Measurements from ENCODE around the gene HS2ST1. TPM values are rescaled to one million over a fixed set of nuclear protein-coding genes. Genes with fewer than 3 reads are reported as not detected.

HS2ST1 gene
- total RNA-seq, 1 experiment from 2014 or later: 57.2 TPM

DNA sequence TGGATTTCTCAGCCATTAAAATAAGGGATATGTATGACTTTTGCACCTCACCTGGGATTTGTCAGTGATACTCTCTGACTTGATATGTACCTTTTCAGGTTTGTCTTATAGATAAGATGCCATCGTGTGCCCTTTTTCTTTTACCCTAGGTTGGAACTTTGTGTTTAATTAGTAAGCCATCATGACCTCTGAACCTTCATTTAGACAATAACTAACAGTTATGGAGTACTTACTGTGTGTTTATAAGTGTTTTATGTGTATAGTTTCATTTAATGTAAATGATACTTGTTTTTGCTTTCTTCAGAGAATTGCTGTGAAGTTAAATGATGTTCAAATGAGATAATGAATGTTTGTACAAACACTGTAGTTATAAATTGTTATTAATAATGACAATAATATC, 14.4 kb downstream of the HS2ST1 start:
- ChIA-PET POLR2A (no interaction called here), CTCF (no interaction called here)
- H3K4me3 Mint-ChIP-seq (ENCODE audit: unreplicated experiment): no peak overlapping the region
- no peaks in the 10 kb centered on the region for H3K36me3 ChIP-seq (ENCODE audit: control insufficient read depth, insufficient read depth, low read length)
- H3K4me1 ChIP-seq: peaks cover 24% of the 10 kb centered on the region
- peaks cover 9% of the 10 kb centered on the region for H3K9me3 Mint-ChIP-seq (ENCODE audit: unreplicated experiment)
- no peak for DNase-seq
- TF ChIP-seq, protein P1, sequence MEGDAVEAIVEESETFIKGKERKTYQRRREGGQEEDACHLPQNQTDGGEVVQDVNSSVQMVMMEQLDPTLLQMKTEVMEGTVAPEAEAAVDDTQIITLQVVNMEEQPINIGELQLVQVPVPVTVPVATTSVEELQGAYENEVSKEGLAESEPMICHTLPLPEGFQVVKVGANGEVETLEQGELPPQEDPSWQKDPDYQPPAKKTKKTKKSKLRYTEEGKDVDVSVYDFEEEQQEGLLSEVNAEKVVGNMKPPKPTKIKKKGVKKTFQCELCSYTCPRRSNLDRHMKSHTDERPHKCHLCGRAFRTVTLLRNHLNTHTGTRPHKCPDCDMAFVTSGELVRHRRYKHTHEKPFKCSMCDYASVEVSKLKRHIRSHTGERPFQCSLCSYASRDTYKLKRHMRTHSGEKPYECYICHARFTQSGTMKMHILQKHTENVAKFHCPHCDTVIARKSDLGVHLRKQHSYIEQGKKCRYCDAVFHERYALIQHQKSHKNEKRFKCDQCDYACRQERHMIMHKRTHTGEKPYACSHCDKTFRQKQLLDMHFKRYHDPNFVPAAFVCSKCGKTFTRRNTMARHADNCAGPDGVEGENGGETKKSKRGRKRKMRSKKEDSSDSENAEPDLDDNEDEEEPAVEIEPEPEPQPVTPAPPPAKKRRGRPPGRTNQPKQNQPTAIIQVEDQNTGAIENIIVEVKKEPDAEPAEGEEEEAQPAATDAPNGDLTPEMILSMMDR (IDR thresholded peaks at IDR 0.05; ENCODE audit: insufficient read depth in 1 of 2, low read depth in 1 of 2, low read length in 1 of 2, severe bottlenecking in 1 of 2, unreplicated experiment in 1 of 2): no peak
- H3K27me3 Mint-ChIP-seq (ENCODE audit: insufficient read depth, unreplicated experiment): no peaks in the 10 kb centered on the region
- intact Hi-C loops (cut with micrococcal nuclease; ENCODE audit: unreplicated experiment): no loop called here
- peaks cover 9% of the 10 kb centered on the region for H3K9me3 ChIP-seq
- BruUV-seq (replicated peaks): no TSS peak
- peaks cover 34% of the 10 kb centered on the region for H3K4me1 Mint-ChIP-seq (ENCODE audit: low read depth, unreplicated experiment)
- no peak overlapping the region for H3K27ac Mint-ChIP-seq (ENCODE audit: unreplicated experiment)
- no peaks in the 10 kb centered on the region for H3K27me3 ChIP-seq (replicated peaks; ENCODE audit: control insufficient read depth, insufficient read depth, low read length)
- no peak overlapping the region for H3K4me3 ChIP-seq (ENCODE audit: low read depth, low read length)
- peaks cover 17% of the 10 kb centered on the region for H3K36me3 Mint-ChIP-seq (ENCODE audit: insufficient read depth, unreplicated experiment)

DNA sequence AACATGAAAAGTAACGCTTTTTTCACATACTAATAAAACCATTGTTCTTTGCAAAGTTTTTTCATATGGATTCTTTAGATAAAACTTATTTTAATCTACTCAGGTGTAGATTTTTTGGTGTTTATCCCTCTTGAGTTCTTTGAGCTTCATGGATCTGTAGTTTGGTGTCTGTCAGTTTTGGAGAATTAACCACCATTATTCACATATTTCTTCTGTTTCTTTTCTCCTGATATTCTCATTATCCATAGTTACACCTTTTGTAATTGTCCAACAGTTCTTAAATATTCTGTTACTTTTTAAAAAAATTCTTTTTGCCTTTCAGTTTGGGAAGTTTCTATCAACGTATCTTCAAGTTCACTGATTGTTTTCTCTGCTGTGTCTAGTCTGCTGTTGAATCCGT, 18.6 kb downstream of the HS2ST1 start:
- H3K27me3 ChIP-seq (replicated peaks; ENCODE audit: control insufficient read depth, insufficient read depth, low read length): no peaks in the 10 kb centered on the region
- TF ChIP-seq, protein P1 (IDR thresholded peaks at IDR 0.05; ENCODE audit: insufficient read depth in 1 of 2, low read depth in 1 of 2, low read length in 1 of 2, severe bottlenecking in 1 of 2, unreplicated experiment in 1 of 2): no peak
- BruUV-seq (replicated peaks): no TSS peak

DNA sequence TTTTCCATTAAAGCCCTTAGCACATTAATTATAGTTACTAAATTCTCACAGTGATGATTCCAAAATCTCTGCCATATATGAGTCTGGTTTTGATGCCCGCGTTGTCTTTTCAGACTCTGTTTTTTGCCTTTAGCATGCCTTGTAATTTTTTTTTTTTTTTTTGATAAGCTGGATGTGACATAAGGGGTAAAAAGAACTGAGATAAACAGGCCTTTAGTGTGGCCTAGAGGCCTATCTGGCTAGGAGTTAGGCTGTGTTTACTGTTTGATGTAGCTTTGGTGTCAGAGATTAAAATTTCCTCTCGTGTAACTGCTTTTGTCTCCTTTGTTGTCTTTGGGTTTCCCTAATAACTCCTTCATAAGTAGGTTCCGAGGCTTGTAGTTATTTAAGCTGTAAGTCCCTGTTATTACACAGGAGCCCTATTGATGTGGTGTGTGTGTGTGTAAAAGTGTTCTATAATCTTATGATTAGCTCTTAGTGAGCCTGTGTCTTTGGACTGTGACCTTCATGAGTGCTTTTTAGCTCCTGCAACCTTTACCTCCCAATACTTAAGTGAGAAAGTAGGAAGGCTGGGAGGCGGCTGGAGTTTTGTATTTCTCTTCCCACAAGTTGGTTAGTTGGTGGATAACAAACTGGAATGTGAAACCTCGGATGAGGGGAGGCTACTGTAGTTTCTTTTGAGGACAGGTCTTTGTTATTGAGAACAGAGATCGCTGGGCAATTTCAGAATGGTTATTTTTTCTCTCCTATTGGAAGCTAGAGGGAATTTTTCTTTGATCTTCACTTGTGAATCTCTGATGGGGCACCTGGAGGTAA, 19.3 kb downstream of the HS2ST1 start:
- peak overlapping the region; percentile 59 for H3K4me3 Mint-ChIP-seq (ENCODE audit: unreplicated experiment)
- no peaks in the 10 kb centered on the region for H3K27me3 ChIP-seq (replicated peaks; ENCODE audit: control insufficient read depth, insufficient read depth, low read length)
- peaks cover 22% of the 10 kb centered on the region for H3K4me1 ChIP-seq
- CTCF ChIA-PET: interaction anchor here (0.6 to 1.1 kb wide), 4 partner anchors 20 to 153 kb away, joined by 3 to 6 read pairs (median 4); partner anchors contain the start of genes HS2ST1 and SELENOF
- peaks cover 22% of the 10 kb centered on the region for H3K4me1 Mint-ChIP-seq (ENCODE audit: low read depth, unreplicated experiment)
- no TSS peak for BruUV-seq (replicated peaks)
- H3K27ac Mint-ChIP-seq (ENCODE audit: unreplicated experiment): peak overlapping the region; percentile 88
- DNase-seq: peak in 1 of 2 experiments; percentile 14
- TF ChIP-seq, protein P1 (IDR thresholded peaks at IDR 0.05; ENCODE audit: insufficient read depth in 1 of 2, low read depth in 1 of 2, low read length in 1 of 2, severe bottlenecking in 1 of 2, unreplicated experiment in 1 of 2): no peak
- no peaks in the 10 kb centered on the region for H3K36me3 Mint-ChIP-seq (ENCODE audit: insufficient read depth, unreplicated experiment)
- intact Hi-C loops (cut with micrococcal nuclease; ENCODE audit: unreplicated experiment): no loop called here
- POLR2A ChIA-PET: interaction anchor here (1.7 kb wide), 1 partner anchor 20 kb away, joined by 6 read pairs; the partner anchor contains the start of genes HS2ST1 and SELENOF
- H3K4me3 ChIP-seq (ENCODE audit: low read depth, low read length): no peak overlapping the region
- no peaks in the 10 kb centered on the region for H3K27me3 Mint-ChIP-seq (ENCODE audit: insufficient read depth, unreplicated experiment)
- no peaks in the 10 kb centered on the region for H3K9me3 ChIP-seq
- H3K36me3 ChIP-seq (ENCODE audit: control insufficient read depth, insufficient read depth, low read length): no peaks in the 10 kb centered on the region
- no peaks in the 10 kb centered on the region for H3K9me3 Mint-ChIP-seq (ENCODE audit: unreplicated experiment)

More for the DNA sequence above, 18.6 kb downstream of the HS2ST1 start:
- ChIA-PET POLR2A (interaction anchor here (1.7 kb wide), 1 partner anchor 19 kb away, joined by 6 read pairs; the partner anchor contains the start of genes HS2ST1 and SELENOF), CTCF (interaction anchor here (1.1 kb wide), 2 partner anchors 32 to 99 kb away, joined by 3 to 4 read pairs; no protein-coding TSS in a partner anchor)
- H3K36me3 Mint-ChIP-seq (ENCODE audit: insufficient read depth, unreplicated experiment): no peaks in the 10 kb centered on the region
- Histone ChIP-seq H3K36me3 (ENCODE audit: control insufficient read depth, insufficient read depth, low read length) (no peaks in the 10 kb centered on the region), H3K4me3 (ENCODE audit: low read depth, low read length) (no peak overlapping the region), H3K9me3 (no peaks in the 10 kb centered on the region), H3K4me1 (peaks cover 24% of the 10 kb centered on the region)
- H3K9me3 Mint-ChIP-seq (ENCODE audit: unreplicated experiment): no peaks in the 10 kb centered on the region
- H3K27ac Mint-ChIP-seq (ENCODE audit: unreplicated experiment): peak overlapping the region; percentile 88
- DNase-seq: no peak
- no peaks in the 10 kb centered on the region for H3K27me3 Mint-ChIP-seq (ENCODE audit: insufficient read depth, unreplicated experiment)
- peak overlapping the region; percentile 59 for H3K4me3 Mint-ChIP-seq (ENCODE audit: unreplicated experiment)
- H3K4me1 Mint-ChIP-seq (ENCODE audit: low read depth, unreplicated experiment): peaks cover 22% of the 10 kb centered on the region
- intact Hi-C loops (cut with micrococcal nuclease; ENCODE audit: unreplicated experiment): no loop called here

Data from Caco-2 (cell line).